ENCODE measurements around the gene PIK3R2.

GRCh38 chr19:18190278-18190677, 37.3 kb downstream of the PIK3R2 start:
- TF ChIP-seq, protein P1, sequence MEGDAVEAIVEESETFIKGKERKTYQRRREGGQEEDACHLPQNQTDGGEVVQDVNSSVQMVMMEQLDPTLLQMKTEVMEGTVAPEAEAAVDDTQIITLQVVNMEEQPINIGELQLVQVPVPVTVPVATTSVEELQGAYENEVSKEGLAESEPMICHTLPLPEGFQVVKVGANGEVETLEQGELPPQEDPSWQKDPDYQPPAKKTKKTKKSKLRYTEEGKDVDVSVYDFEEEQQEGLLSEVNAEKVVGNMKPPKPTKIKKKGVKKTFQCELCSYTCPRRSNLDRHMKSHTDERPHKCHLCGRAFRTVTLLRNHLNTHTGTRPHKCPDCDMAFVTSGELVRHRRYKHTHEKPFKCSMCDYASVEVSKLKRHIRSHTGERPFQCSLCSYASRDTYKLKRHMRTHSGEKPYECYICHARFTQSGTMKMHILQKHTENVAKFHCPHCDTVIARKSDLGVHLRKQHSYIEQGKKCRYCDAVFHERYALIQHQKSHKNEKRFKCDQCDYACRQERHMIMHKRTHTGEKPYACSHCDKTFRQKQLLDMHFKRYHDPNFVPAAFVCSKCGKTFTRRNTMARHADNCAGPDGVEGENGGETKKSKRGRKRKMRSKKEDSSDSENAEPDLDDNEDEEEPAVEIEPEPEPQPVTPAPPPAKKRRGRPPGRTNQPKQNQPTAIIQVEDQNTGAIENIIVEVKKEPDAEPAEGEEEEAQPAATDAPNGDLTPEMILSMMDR (optimal IDR thresholded peaks at IDR 0.05 in 1 of 3, IDR thresholded peaks at IDR 0.05 in 1 of 3, conservative IDR thresholded peaks at IDR 0.05 in 1 of 3; ENCODE audit: extremely low read depth in 1 of 3, insufficient read depth in 2 of 3, low read length in 3 of 3): no peak
- TF ChIP-seq EZH2 (IDR thresholded peaks at IDR 0.05; ENCODE audit: low read length): no peak

All from keratinocyte (primary cell).